Nephron progenitor cell (in vitro differentiated cells): ENCODE measurements around the gene VGLL3.

Experiments
- DNase-seq: peaks from one replicate; pipeline ENCODE4 v3.0.0; 2021
- H3K27ac Mint-ChIP-seq: 2 replicates; pipeline ENCODE4 v1.8.0; 2021; ENCODE audit warnings: mild to moderate bottlenecking, moderate library complexity, mixed read lengths
- H3K27me3 Mint-ChIP-seq: 2 replicates; pipeline ENCODE4 v1.8.0; 2021; ENCODE audit warnings: mild to moderate bottlenecking, low read depth, mixed read lengths; ENCODE audit not compliant: poor library complexity
- H3K36me3 Mint-ChIP-seq: 2 replicates; pipeline ENCODE4 v1.8.0; 2021; ENCODE audit warnings: low read depth, mixed read lengths
- H3K4me1 Mint-ChIP-seq: 2 replicates; pipeline ENCODE4 v1.8.0; 2021; ENCODE audit warnings: mixed read lengths
- H3K4me3 Mint-ChIP-seq: 2 replicates; pipeline ENCODE4 v1.8.0; 2021; ENCODE audit warnings: mild to moderate bottlenecking, moderate library complexity, mixed read lengths
- H3K9me3 Mint-ChIP-seq: 2 replicates; pipeline ENCODE4 v1.8.0; 2021; ENCODE audit warnings: mild to moderate bottlenecking, moderate library complexity, mixed read lengths
- CTCF ChIP-seq: fragments of 200-600 bp; sonication (generic); IDR thresholded peaks from 2 replicates; pipeline ENCODE4 v1.5.0; 2021; ENCODE audit warnings: antibody characterized with exemption

Gene VGLL3

DNA sequence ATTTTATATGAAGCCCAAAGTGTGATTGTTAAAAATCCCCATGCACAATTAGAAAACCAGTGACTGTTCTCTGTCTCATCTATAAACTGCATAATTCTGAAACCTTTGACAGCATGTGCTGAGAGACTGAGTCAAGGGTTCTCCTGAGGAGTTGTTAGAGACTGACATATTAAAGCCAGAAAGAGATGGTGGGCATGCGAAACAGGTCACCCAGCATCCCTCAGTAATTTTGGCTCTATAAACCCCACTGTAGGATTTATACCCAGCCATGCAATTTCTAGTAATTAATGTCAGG lies 3.6 kb downstream of the VGLL3 start:
- TF ChIP-seq CTCF: no peak
- no peaks in the 10 kb centered on the region for H3K9me3 Mint-ChIP-seq
- peaks cover 10% of the 10 kb centered on the region for H3K4me1 Mint-ChIP-seq
- H3K36me3 Mint-ChIP-seq: no peaks in the 10 kb centered on the region
- DNase-seq: no peak
- no peak overlapping the region for H3K27ac Mint-ChIP-seq
- no peak overlapping the region for H3K4me3 Mint-ChIP-seq
- peaks cover 38% of the 10 kb centered on the region for H3K27me3 Mint-ChIP-seq

GRCh38 chr3:86986671-86987420 lies 4.1 kb downstream of the VGLL3 start:
- no peak overlapping the region for H3K4me3 Mint-ChIP-seq
- H3K27me3 Mint-ChIP-seq: peaks cover 39% of the 10 kb centered on the region
- DNase-seq: no peak
- H3K27ac Mint-ChIP-seq: no peak overlapping the region
- H3K9me3 Mint-ChIP-seq: no peaks in the 10 kb centered on the region
- no peak for TF ChIP-seq CTCF
- no peaks in the 10 kb centered on the region for H3K36me3 Mint-ChIP-seq
- peaks cover 10% of the 10 kb centered on the region for H3K4me1 Mint-ChIP-seq

GRCh38 chr3:86985181-86985826 lies 5.6 kb downstream of the VGLL3 start:
- peaks cover 6% of the 10 kb centered on the region for H3K4me1 Mint-ChIP-seq
- TF ChIP-seq CTCF: no peak

DNA sequence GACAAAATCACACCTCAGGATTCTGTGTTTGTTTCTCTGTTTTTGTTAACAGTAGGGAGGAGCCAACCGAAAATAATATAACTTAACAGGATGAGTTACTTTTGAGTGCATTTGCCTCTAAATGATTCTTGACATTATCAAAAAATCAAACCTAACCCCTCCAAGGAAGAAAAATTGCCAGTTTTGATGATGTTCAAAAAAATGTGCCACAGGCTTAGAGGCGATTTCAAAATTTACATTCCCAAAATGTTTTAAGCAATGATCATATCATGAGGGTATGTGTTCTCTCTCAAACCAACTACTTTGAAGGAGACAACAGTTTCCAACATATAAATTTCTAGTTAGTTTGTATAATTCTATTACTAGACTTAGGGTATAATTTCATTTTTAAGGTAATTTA lies 6.7 kb downstream of the VGLL3 start:
- no peak overlapping the region for H3K27ac Mint-ChIP-seq
- TF ChIP-seq CTCF: no peak
- H3K36me3 Mint-ChIP-seq: no peaks in the 10 kb centered on the region
- H3K27me3 Mint-ChIP-seq: peaks cover 31% of the 10 kb centered on the region
- no peaks in the 10 kb centered on the region for H3K4me1 Mint-ChIP-seq
- DNase-seq: no peak
- no peaks in the 10 kb centered on the region for H3K9me3 Mint-ChIP-seq
- H3K4me3 Mint-ChIP-seq: no peak overlapping the region

More at GRCh38 chr3:86985181-86985826, 5.6 kb downstream of the VGLL3 start:
- Mint-ChIP-seq H3K9me3 (no peaks in the 10 kb centered on the region), H3K27me3 (peaks cover 41% of the 10 kb centered on the region), H3K4me3 (no peak overlapping the region), H3K36me3 (no peaks in the 10 kb centered on the region), H3K27ac (no peak overlapping the region)
- DNase-seq: no peak

GRCh38 chr3:86982883-86983282 lies 8.1 kb downstream of the VGLL3 start:
- no peak for TF ChIP-seq CTCF
- no peaks in the 10 kb centered on the region for H3K4me1 Mint-ChIP-seq
- no peaks in the 10 kb centered on the region for H3K36me3 Mint-ChIP-seq
- H3K9me3 Mint-ChIP-seq: no peaks in the 10 kb centered on the region
- H3K27me3 Mint-ChIP-seq: peaks cover 25% of the 10 kb centered on the region
- H3K4me3 Mint-ChIP-seq: no peak overlapping the region
- no peak for DNase-seq
- no peak overlapping the region for H3K27ac Mint-ChIP-seq

GRCh38 chr3:86978111-86978551 lies 12.8 kb downstream of the VGLL3 start:
- H3K27ac Mint-ChIP-seq: no peak overlapping the region
- H3K36me3 Mint-ChIP-seq: no peaks in the 10 kb centered on the region
- TF ChIP-seq CTCF: no peak
- no peaks in the 10 kb centered on the region for H3K4me1 Mint-ChIP-seq
- H3K27me3 Mint-ChIP-seq: peaks cover 20% of the 10 kb centered on the region
- no peak for DNase-seq
- no peak overlapping the region for H3K4me3 Mint-ChIP-seq
- no peaks in the 10 kb centered on the region for H3K9me3 Mint-ChIP-seq
